NCI-H2171 treated with DMSO at 0.1 percent for 48 hours (cell line): ENCODE data around the gene TANC2.
"Not testable (repeated sequence)": the region's sequence is repeated elsewhere in the genome, so short reads cannot be mapped to it uniquely, and the experiment has no call there.

Source experiments
- DNase-seq: peaks from one replicate; lab custom pipeline; 2025; lab: John Stamatoyannopoulos, UW

The TANC2 gene

GRCh38 chr17:62964506-62964905 is 1.5 kb upstream of the TANC2 start:
- DNase-seq, result no peak

GRCh38 chr17:62965174-62965685 is 805 bp upstream of the TANC2 start:
- DNase-seq, result no peak

GRCh38 chr17:62966426-62967204 is 580 bp downstream of the TANC2 start:
- DNase-seq, result peak; percentile 52

GRCh38 chr17:62967205-62967529 is 1.1 kb downstream of the TANC2 start:
- no peak for DNase-seq

GRCh38 chr17:62968445-62968923 is 2.4 kb downstream of the TANC2 start:
- DNase-seq, result peak; percentile 95

- DNase-seq, result no peak
Measured at GRCh38 chr17:62970610-62971009, 4.6 kb downstream of the TANC2 start.

- DNase-seq, result no peak
Measured at GRCh38 chr17:62971853-62972252, 5.8 kb downstream of the TANC2 start.

- no peak for DNase-seq
Measured at GRCh38 chr17:62974788-62975187, 8.8 kb downstream of the TANC2 start.

- no peak for DNase-seq
Measured at GRCh38 chr17:62975206-62975605, 9.2 kb downstream of the TANC2 start.

GRCh38 chr17:62976643-62977231 is 10.7 kb downstream of the TANC2 start:
- DNase-seq, result not testable (repeated sequence)

- no peak for DNase-seq
Measured at GRCh38 chr17:62980842-62981241, 14.8 kb downstream of the TANC2 start.

- DNase-seq, result no peak
Measured at GRCh38 chr17:62981933-62982332, 15.9 kb downstream of the TANC2 start.

GRCh38 chr17:62984801-62985200 is 18.8 kb downstream of the TANC2 start:
- no peak for DNase-seq

GRCh38 chr17:62986549-62986948 is 20.5 kb downstream of the TANC2 start:
- DNase-seq, result no peak

- no peak for DNase-seq
Measured at GRCh38 chr17:62987136-62987535, 21.1 kb downstream of the TANC2 start.

GRCh38 chr17:62989501-62989900 is 23.5 kb downstream of the TANC2 start:
- DNase-seq, result no peak

GRCh38 chr17:62994931-62995330 is 28.9 kb downstream of the TANC2 start:
- DNase-seq, result no peak

- peak; percentile 7 for DNase-seq
Measured at GRCh38 chr17:62995377-62995885, 29.4 kb downstream of the TANC2 start.

- no peak for DNase-seq
Measured at GRCh38 chr17:62996221-62996620, 30.2 kb downstream of the TANC2 start.

GRCh38 chr17:62998166-62998565 is 32.1 kb downstream of the TANC2 start:
- no peak for DNase-seq

- DNase-seq, result no peak
Measured at GRCh38 chr17:62998665-62999393, 32.8 kb downstream of the TANC2 start.

- DNase-seq, result no peak
Measured at GRCh38 chr17:62999736-63000135, 33.7 kb downstream of the TANC2 start.
